Immature natural killer cell (primary cell): ENCODE measurements around the gene OR6C75. TPM values are rescaled to one million over a fixed set of nuclear protein-coding genes. Genes with fewer than 3 reads are reported as not detected.
"Not testable (repeated sequence)": the region's sequence is repeated elsewhere in the genome, so short reads cannot be mapped to it uniquely, and the experiment has no call there.

Source experiments
- DNase-seq, 3 donors: peaks; one replicate each; pipeline ENCODE4 v3.0.0; 2022; ENCODE audit warnings: mixed read lengths in 1 of 3
- H3K27ac Mint-ChIP-seq, 6 donors: one replicate each; pipeline ENCODE4 v1.8.0; 2020; ENCODE audit warnings: mixed read lengths in 6 of 6, mild to moderate bottlenecking in 5 of 6, inconsistent platforms in 4 of 6, moderate library complexity in 3 of 6
- H3K27me3 Mint-ChIP-seq, 3 donors: one replicate each; pipeline ENCODE4 v1.8.0; 2020 to 2021; ENCODE audit warnings: low read depth in 3 of 3, mild to moderate bottlenecking in 3 of 3, mixed read lengths in 3 of 3, moderate library complexity in 3 of 3, inconsistent platforms in 1 of 3
- H3K36me3 Mint-ChIP-seq, 3 donors: one replicate each; pipeline ENCODE4 v1.8.0; 2020; ENCODE audit warnings: mixed read lengths in 3 of 3, inconsistent platforms in 2 of 3, mild to moderate bottlenecking in 2 of 3
- H3K4me1 Mint-ChIP-seq, 2 donors: one replicate each; pipeline ENCODE4 v1.8.0; 2020; ENCODE audit warnings: inconsistent platforms in 2 of 2, mild to moderate bottlenecking in 2 of 2, mixed read lengths in 2 of 2, moderate library complexity in 1 of 2
- H3K4me3 Mint-ChIP-seq, 5 donors: one replicate each; pipeline ENCODE4 v1.8.0; 2020; ENCODE audit warnings: mild to moderate bottlenecking in 5 of 5, mixed read lengths in 5 of 5, inconsistent platforms in 3 of 5, moderate library complexity in 3 of 5
- H3K9me3 Mint-ChIP-seq, 6 donors: one replicate each; pipeline ENCODE4 v1.8.0; 2020; ENCODE audit warnings: mild to moderate bottlenecking in 6 of 6, mixed read lengths in 6 of 6, inconsistent platforms in 4 of 6, moderate library complexity in 3 of 6
- polyA plus RNA-seq, 3 donors: library from polyadenylated mRNA; unstranded; fragments of 300-500 nt; fragmentation: Illumina TruSeq; gene quantifications; one replicate each; pipeline ENCODE4 v1.2.3, GENCODE V29; 2021

Gene OR6C75
- polyA plus RNA-seq, 3 donors from 2014 or later: not detected

GRCh38 chr12:55409133-55409532, 46.4 kb downstream of the OR6C75 start:
- H3K4me3 Mint-ChIP-seq, DNase-seq, H3K36me3 Mint-ChIP-seq, H3K9me3 Mint-ChIP-seq, H3K27ac Mint-ChIP-seq, H3K27me3 Mint-ChIP-seq, H3K4me1 Mint-ChIP-seq: not testable (repeated sequence)

GRCh38 chr12:55412138-55412537, 49.4 kb downstream of the OR6C75 start:
- not testable (repeated sequence) for H3K4me3 Mint-ChIP-seq, H3K27me3 Mint-ChIP-seq, H3K4me1 Mint-ChIP-seq, H3K36me3 Mint-ChIP-seq, H3K9me3 Mint-ChIP-seq, H3K27ac Mint-ChIP-seq, DNase-seq

GRCh38 chr12:55413498-55414388, 51.0 kb downstream of the OR6C75 start:
- H3K27me3 Mint-ChIP-seq: peaks cover 0 to 10% (median 0%) of the 10 kb centered on the region in 3 donors
- H3K9me3 Mint-ChIP-seq, DNase-seq, H3K4me1 Mint-ChIP-seq, H3K27ac Mint-ChIP-seq, H3K36me3 Mint-ChIP-seq: not testable (repeated sequence)
- peak overlapping the region in 1 of 5 donors; percentile 35 for H3K4me3 Mint-ChIP-seq

GRCh38 chr12:55414396-55414823, 51.6 kb downstream of the OR6C75 start:
- Mint-ChIP-seq H3K4me3 (peak overlapping the region in 2 of 5 donors; percentile 7 to 35), H3K27me3 (peaks cover 0 to 10% (median 0%) of the 10 kb centered on the region in 3 donors)
- not testable (repeated sequence) for H3K36me3 Mint-ChIP-seq, H3K9me3 Mint-ChIP-seq, H3K4me1 Mint-ChIP-seq, H3K27ac Mint-ChIP-seq, DNase-seq

GRCh38 chr12:55414889-55415288, 52.1 kb downstream of the OR6C75 start:
- Mint-ChIP-seq H3K27ac (peak overlapping the region in 1 of 6 donors; percentile 70), H3K4me3 (peak overlapping the region in 4 of 5 donors; percentile 44 to 80 (median 66)), H3K27me3 (peaks cover 0 to 10% (median 0%) of the 10 kb centered on the region in 3 donors)
- DNase-seq: peak in 2 of 3 donors; percentile 0
- not testable (repeated sequence) for H3K4me1 Mint-ChIP-seq, H3K9me3 Mint-ChIP-seq, H3K36me3 Mint-ChIP-seq

GRCh38 chr12:55416961-55417360, 54.2 kb downstream of the OR6C75 start:
- Mint-ChIP-seq H3K4me1 (peaks cover 1 to 9% of the 10 kb centered on the region in 2 donors), H3K27me3 (peaks cover 0 to 10% (median 0%) of the 10 kb centered on the region in 3 donors), H3K9me3 (no peaks in the 10 kb centered on the region), H3K36me3 (no peaks in the 10 kb centered on the region), H3K4me3 (no peak overlapping the region), H3K27ac (no peak overlapping the region)
- DNase-seq: no peak

Other genes starting within 250 kb of the OR6C75 start
- gene OR9K2, start 236.6 kb upstream of the OR6C75 start, polyA plus RNA-seq: not detected
- gene OR10A7, start 141.9 kb upstream of the OR6C75 start, polyA plus RNA-seq: not detected
- not detected for gene OR6C74, start 118.4 kb upstream of the OR6C75 start, polyA plus RNA-seq
- not detected for gene OR6C6, start 66.4 kb upstream of the OR6C75 start, polyA plus RNA-seq
- gene OR6C1, start 48.6 kb upstream of the OR6C75 start, polyA plus RNA-seq: not detected
- not detected for gene OR6C3, start 32.2 kb upstream of the OR6C75 start, polyA plus RNA-seq
- gene OR6C65, start 37.6 kb downstream of the OR6C75 start, polyA plus RNA-seq: not detected
- not detected for gene OR6C76, start 63.3 kb downstream of the OR6C75 start, polyA plus RNA-seq
- gene OR6C2, start 81.1 kb downstream of the OR6C75 start, polyA plus RNA-seq: not detected
- not detected for gene OR6C70, start 107.2 kb downstream of the OR6C75 start, polyA plus RNA-seq
- gene OR6C68, start 129.4 kb downstream of the OR6C75 start, polyA plus RNA-seq: not detected
- not detected for gene OR6C4, start 186.6 kb downstream of the OR6C75 start, polyA plus RNA-seq
- not detected for gene OR2AP1, start 209.5 kb downstream of the OR6C75 start, polyA plus RNA-seq